Suprapubic skin (tissue), 4 donors: ENCODE measurements around the gene WIPF3. TPM values are rescaled to one million over a fixed set of nuclear protein-coding genes. Genes with fewer than 3 reads are reported as not detected.

Experiments
- DNase-seq, 2 donors: peaks; one replicate each; pipeline ENCODE4 v3.0.0-alpha.2; 2019; ENCODE audit warnings: low spot score in 2 of 2
- H3K27ac ChIP-seq: fragments of 200-600 bp; sonication (generic); one replicate; pipeline ENCODE4 v1.5.1; 2019
- H3K27me3 ChIP-seq: fragments of 200-600 bp; sonication (generic); one replicate; pipeline ENCODE4 v1.5.1; 2019
- H3K36me3 ChIP-seq: fragments of 200-600 bp; sonication (generic); one replicate; pipeline ENCODE4 v1.5.1; 2019
- H3K4me1 ChIP-seq: fragments of 200-600 bp; sonication (generic); one replicate; pipeline ENCODE4 v1.5.1; 2019
- H3K4me3 ChIP-seq: fragments of 200-600 bp; sonication (generic); one replicate; pipeline ENCODE4 v1.5.1; 2019; ENCODE audit warnings: mild to moderate bottlenecking
- H3K9me3 ChIP-seq: fragments of 200-600 bp; sonication (generic); one replicate; pipeline ENCODE4 v1.5.1; 2019
- EP300 ChIP-seq: sonication (generic); formaldehyde crosslinking; IDR thresholded peaks from one replicate; pipeline ENCODE4 v1.6.1; 2017; ENCODE audit warnings: antibody characterized with exemption
- POLR2A ChIP-seq, 2 donors: fragments of 450-650 bp; IDR thresholded peaks; one replicate each; pipeline ENCODE4 v1.6.1; 2017; ENCODE audit warnings: antibody characterized with exemption in 2 of 2, mild to moderate bottlenecking in 2 of 2, moderate library complexity in 2 of 2
- POLR2AphosphoS5 ChIP-seq, 3 donors: sonication (generic); formaldehyde crosslinking; IDR thresholded peaks; one replicate each; pipeline ENCODE4 v1.6.1; 2017; ENCODE audit warnings: antibody characterized with exemption in 3 of 3
- WGBS: methylation state at CpG from one replicate; pipeline ENCODE4 v1.1.5; 2018; 5-methylcytosine and 5-hydroxymethylcytosine counted together
- total RNA-seq, 4 donors: library from RNA; depleted of rRNA; stranded (reverse); fragments of >200 nt; gene quantifications; one replicate each; pipeline ENCODE4 v1.1.0, GENCODE V29; 2016
- TF ChIP-seq, protein P1 (sequence below), 2 donors: fragments of 200-600 bp in 1 of 2; fragments of 450-650 bp in 1 of 2; sonication (generic) in 1 of 2; IDR thresholded peaks; one replicate each; pipeline ENCODE4 v1.5.1; 2016 to 2019; ENCODE audit warnings: antibody characterized with exemption in 2 of 2, mild to moderate bottlenecking in 1 of 2, moderate library complexity in 1 of 2

The WIPF3 gene, protein sequence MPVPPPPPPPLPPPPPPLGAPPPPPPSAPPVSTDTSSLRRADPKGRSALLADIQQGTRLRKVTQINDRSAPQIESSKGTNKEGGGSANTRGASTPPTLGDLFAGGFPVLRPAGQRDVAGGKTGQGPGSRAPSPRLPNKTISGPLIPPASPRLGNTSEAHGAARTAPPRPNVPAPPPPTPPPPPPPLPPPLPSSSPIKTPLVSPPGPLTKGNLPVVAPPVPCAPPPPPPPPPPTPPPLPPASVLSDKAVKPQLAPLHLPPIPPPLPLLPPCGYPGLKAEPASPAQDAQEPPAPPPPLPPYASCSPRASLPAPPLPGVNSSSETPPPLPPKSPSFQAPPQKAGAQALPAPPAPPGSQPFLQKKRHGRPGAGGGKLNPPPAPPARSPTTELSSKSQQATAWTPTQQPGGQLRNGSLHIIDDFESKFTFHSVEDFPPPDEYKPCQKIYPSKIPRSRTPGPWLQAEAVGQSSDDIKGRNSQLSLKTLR
- total RNA-seq: 1 to 10 TPM in 1 of 4 donors, under 1 TPM in 3; 0.30 to 1.4 (median 0.58) TPM

DNA sequence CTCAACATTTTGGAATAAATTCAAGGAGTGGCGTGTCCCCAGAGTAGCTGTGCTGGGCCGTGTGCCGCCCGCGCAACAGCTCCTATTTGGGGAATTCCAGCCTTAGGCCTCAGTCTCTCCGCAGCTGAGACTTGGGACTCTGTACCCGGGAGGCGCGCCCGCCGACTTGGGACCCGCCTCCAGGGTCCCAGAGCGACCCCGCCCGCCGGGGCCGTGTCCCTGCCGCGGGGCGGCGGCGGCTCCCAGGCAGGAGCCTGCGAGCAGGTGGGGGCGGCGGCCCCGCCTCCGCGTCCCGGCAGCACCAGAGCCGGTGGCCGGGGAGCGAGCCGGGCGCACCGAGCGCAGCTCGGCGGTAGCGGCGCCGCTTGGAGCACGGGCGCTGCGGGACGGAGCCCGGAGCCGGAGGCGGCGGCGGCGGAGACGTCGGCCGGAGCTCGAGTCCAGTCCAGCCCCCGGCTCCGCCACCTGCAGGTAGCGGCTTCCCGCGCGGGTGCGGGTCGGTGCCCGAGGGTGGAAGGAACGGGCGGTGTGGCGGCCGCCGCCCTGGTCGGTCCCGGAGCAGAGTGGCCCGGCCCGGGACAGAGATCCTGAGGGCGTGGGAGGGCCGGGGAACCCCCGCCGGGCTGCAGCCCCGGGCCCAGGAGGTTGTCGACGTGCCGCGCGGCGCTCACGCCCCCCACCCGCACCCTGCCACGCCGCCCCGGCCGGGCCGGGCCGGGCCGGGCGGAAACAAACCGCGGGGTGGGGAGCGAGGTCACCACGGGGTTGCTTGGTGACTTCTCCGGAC lies at the start of gene WIPF3:
Gene WIPF3 (plus strand): TSS at position 301 of the 787 bp plus-strand sequence. CDS start 28,217 bp downstream, outside the sequence.
- no peak for DNase-seq

DNA sequence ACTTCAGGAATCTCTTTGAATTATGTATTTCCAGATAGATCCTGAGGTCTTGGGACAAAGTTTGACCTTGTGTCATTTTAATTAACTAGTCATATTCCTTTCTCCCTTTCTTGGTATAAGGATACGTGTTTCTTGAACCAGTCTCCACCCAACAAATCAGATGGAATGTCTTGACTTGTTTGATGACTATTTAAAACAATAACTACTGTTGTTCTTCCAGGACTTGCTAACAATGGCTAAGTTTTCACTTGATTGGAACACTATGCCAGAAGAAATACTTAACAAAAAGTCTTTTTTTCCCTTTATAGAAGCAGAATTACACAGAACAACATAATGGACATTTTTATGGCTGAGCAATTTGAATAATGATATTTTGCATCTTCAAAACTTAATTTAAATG lies 43.0 kb upstream of the WIPF3 start:
- Histone ChIP-seq H3K4me1 (no peaks in the 10 kb centered on the region), H3K9me3 (no peaks in the 10 kb centered on the region), H3K4me3 (no peak overlapping the region), H3K36me3 (no peaks in the 10 kb centered on the region), H3K27me3 (no peaks in the 10 kb centered on the region), H3K27ac (no peak overlapping the region)
- no peak for DNase-seq
- WGBS: 27% methylated on average over 1 of the region's 1 CpG
- TF ChIP-seq, protein P1, sequence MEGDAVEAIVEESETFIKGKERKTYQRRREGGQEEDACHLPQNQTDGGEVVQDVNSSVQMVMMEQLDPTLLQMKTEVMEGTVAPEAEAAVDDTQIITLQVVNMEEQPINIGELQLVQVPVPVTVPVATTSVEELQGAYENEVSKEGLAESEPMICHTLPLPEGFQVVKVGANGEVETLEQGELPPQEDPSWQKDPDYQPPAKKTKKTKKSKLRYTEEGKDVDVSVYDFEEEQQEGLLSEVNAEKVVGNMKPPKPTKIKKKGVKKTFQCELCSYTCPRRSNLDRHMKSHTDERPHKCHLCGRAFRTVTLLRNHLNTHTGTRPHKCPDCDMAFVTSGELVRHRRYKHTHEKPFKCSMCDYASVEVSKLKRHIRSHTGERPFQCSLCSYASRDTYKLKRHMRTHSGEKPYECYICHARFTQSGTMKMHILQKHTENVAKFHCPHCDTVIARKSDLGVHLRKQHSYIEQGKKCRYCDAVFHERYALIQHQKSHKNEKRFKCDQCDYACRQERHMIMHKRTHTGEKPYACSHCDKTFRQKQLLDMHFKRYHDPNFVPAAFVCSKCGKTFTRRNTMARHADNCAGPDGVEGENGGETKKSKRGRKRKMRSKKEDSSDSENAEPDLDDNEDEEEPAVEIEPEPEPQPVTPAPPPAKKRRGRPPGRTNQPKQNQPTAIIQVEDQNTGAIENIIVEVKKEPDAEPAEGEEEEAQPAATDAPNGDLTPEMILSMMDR (IDR thresholded peaks at IDR 0.05): no peak
- TF ChIP-seq POLR2AphosphoS5 (IDR thresholded peaks at IDR 0.05): no peak
- TF ChIP-seq EP300: no peak
- TF ChIP-seq POLR2A (IDR thresholded peaks at IDR 0.05): no peak

More for the DNA sequence above, at the start of gene WIPF3:
- Histone ChIP-seq H3K27me3 (peaks cover 43% of the 10 kb centered on the region), H3K4me1 (peaks cover 17% of the 10 kb centered on the region), H3K27ac (no peak within 1 kb of the TSS), H3K9me3 (no peaks in the 10 kb centered on the region), H3K4me3 (peak within 1 kb of the TSS; percentile 65), H3K36me3 (no peaks in the 10 kb centered on the region)
- WGBS: 11% methylated on average over 7 of the region's 99 CpGs
- TF ChIP-seq POLR2AphosphoS5 (IDR thresholded peaks at IDR 0.05): no peak

DNA sequence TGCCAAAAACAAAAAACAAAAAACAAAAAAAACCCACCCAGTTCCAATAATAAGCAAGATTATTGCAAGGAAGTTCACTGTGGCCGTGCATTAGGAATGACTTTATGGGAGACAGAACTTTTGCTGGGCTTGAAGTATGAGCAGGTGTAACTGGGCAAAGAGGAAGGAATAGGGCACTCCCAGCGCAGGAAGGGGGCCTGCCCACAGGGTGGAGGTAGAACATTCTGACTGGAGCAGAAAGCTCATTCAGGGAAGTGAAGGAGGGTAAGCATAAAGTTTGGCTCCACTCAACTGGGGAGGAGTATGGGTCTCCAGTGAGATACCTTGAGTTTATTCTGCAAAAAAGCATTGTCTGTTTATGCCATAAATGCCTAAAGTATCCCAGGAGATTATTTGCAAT lies 42.1 kb upstream of the WIPF3 start:
- H3K9me3 ChIP-seq: no peaks in the 10 kb centered on the region
- no peaks in the 10 kb centered on the region for H3K36me3 ChIP-seq
- no peak for DNase-seq
- TF ChIP-seq, protein P1 (IDR thresholded peaks at IDR 0.05): no peak
- no peak for TF ChIP-seq POLR2A (IDR thresholded peaks at IDR 0.05)
- no peak for TF ChIP-seq EP300
- no peak for TF ChIP-seq POLR2AphosphoS5 (IDR thresholded peaks at IDR 0.05)
- no peak overlapping the region for H3K27ac ChIP-seq
- H3K4me1 ChIP-seq: no peaks in the 10 kb centered on the region
- no peak overlapping the region for H3K4me3 ChIP-seq
- 53% methylated on average over 2 of the region's 2 CpGs for WGBS
- H3K27me3 ChIP-seq: no peaks in the 10 kb centered on the region

DNA sequence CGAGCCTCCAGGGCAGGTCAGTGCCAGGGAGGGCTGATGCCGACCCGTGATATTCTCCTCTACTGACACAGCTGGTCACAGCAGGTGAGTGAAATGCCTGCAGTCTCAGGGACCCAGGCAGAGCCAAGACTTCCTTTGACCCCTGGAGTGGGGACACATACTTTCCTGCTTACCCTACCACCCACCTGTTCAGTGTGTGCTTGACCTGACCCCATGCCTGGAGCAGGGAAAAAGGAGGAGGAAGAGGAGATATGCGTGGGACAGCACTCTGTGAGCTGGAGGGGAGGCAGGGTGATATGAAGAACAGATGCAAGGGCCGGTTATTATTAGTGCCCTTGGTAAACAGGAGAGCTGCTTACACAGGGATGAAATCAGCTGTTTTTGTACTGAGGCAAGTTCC lies 40.8 kb upstream of the WIPF3 start:
- Histone ChIP-seq H3K4me1 (no peaks in the 10 kb centered on the region), H3K27ac (no peak overlapping the region), H3K27me3 (no peaks in the 10 kb centered on the region), H3K36me3 (no peaks in the 10 kb centered on the region), H3K9me3 (no peaks in the 10 kb centered on the region), H3K4me3 (no peak overlapping the region)
- no peak for TF ChIP-seq EP300
- TF ChIP-seq, protein P1 (IDR thresholded peaks at IDR 0.05): no peak
- TF ChIP-seq POLR2AphosphoS5 (IDR thresholded peaks at IDR 0.05): no peak
- TF ChIP-seq POLR2A (IDR thresholded peaks at IDR 0.05): no peak
- no peak for DNase-seq
- 32% methylated on average over 5 of the region's 5 CpGs for WGBS

DNA sequence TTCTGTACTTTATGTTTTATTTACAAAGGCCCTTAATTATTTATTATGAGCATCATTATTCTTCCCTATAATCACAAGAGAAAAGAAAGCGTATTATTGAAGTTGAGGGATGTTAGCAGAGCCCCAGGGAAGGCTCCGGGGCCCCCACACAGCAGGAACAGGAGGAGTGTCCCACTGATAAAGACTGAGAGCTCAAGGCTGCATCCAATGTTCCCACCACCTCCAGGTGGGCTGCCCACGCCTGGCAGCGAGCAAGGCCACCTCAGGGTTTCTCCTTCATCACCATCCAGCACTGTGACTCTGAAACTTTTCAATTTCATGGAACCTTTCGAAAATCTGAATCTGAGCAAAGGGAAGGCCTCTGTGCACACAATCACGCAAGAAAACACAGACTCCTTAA lies 35.9 kb upstream of the WIPF3 start:
- WGBS: 90% methylated on average over 6 of the region's 6 CpGs
- TF ChIP-seq POLR2AphosphoS5 (IDR thresholded peaks at IDR 0.05) (no peak), EP300 (no peak), POLR2A (IDR thresholded peaks at IDR 0.05) (no peak)
- TF ChIP-seq, protein P1 (IDR thresholded peaks at IDR 0.05): no peak
- no peak overlapping the region for H3K4me3 ChIP-seq

More for the DNA sequence above, 35.9 kb upstream of the WIPF3 start:
- Histone ChIP-seq H3K9me3 (no peaks in the 10 kb centered on the region), H3K4me1 (no peaks in the 10 kb centered on the region), H3K27ac (no peak overlapping the region), H3K27me3 (no peaks in the 10 kb centered on the region), H3K36me3 (no peaks in the 10 kb centered on the region)
- DNase-seq: no peak
